GM12865 (cell line): Measurements from ENCODE around the gene TRAP1.

Source experiments
- DNase-seq: peaks from one replicate; pipeline ENCODE4 v3.0.0; 2010; ENCODE audit warnings: low read depth
- H3K4me3 ChIP-seq: 2 replicates; pipeline ENCODE4 v1.5.1; 2011; ENCODE audit warnings: mild to moderate bottlenecking, low read depth, low read length, control low read depth
- TF ChIP-seq, protein P1 (sequence below): IDR thresholded peaks from 2 replicates; pipeline ENCODE4 v1.5.1; 2011; ENCODE audit warnings: low read length, control low read depth, low read depth, inconsistent platforms; ENCODE audit not compliant: insufficient read depth; ENCODE audit errors: missing control alignments

TRAP1 gene

DNA sequence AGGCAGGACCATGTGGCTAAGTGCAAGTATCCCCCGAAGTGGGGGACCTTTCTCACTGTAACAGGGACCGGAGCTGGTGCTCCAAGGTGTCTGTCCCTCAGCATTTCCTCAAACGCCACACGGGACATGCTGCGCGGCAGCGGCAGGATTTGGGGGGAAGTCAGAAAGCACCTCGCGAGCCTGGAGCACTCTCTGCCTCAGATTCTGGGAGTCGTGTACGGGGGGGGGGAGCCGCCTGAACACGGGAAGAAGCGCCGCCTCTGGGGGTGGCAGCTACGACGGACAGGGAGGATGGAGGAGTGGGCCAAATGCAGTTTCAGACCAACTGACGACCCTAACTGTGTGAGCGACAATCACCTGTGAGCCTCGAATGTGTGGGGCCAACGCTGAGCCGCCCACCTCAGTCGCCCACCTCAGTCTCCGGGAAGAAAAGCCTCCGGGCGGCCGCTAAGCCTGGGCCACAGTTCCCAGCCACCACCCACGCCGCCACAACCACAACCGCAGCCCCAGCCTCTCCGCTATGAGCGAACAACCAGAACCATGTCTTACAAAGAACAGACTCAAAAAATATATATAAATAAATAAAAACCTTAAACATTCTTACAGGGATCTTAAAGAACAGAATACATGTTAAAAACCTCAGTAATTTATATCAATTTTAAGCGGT lies 8.8 kb upstream of the TRAP1 start:
- DNase-seq, result no peak
- TF ChIP-seq, protein P1, sequence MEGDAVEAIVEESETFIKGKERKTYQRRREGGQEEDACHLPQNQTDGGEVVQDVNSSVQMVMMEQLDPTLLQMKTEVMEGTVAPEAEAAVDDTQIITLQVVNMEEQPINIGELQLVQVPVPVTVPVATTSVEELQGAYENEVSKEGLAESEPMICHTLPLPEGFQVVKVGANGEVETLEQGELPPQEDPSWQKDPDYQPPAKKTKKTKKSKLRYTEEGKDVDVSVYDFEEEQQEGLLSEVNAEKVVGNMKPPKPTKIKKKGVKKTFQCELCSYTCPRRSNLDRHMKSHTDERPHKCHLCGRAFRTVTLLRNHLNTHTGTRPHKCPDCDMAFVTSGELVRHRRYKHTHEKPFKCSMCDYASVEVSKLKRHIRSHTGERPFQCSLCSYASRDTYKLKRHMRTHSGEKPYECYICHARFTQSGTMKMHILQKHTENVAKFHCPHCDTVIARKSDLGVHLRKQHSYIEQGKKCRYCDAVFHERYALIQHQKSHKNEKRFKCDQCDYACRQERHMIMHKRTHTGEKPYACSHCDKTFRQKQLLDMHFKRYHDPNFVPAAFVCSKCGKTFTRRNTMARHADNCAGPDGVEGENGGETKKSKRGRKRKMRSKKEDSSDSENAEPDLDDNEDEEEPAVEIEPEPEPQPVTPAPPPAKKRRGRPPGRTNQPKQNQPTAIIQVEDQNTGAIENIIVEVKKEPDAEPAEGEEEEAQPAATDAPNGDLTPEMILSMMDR, result no peak
- no peak overlapping the region for H3K4me3 ChIP-seq

DNA sequence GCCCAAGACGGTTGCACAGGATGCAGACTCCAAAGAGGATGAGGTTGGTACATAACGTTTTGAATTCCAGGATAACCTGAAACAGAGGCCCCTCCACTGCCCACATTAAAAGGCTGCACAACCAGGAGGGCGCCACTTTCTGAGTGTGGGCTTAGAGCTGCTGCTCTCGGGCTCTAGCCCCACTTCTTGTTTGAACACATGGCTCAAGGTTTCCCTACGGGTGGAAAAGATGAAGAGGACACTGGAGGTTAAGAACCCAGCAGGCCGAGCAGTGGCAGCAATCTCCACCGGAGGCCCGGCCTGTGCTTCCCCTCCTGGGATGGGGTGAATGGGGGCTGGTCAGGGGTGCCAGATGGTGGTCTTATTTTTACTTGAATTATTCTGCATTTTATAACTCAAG lies 8.0 kb upstream of the TRAP1 start:
- H3K4me3 ChIP-seq, result no peak overlapping the region
- TF ChIP-seq, protein P1, result no peak
- no peak for DNase-seq

DNA sequence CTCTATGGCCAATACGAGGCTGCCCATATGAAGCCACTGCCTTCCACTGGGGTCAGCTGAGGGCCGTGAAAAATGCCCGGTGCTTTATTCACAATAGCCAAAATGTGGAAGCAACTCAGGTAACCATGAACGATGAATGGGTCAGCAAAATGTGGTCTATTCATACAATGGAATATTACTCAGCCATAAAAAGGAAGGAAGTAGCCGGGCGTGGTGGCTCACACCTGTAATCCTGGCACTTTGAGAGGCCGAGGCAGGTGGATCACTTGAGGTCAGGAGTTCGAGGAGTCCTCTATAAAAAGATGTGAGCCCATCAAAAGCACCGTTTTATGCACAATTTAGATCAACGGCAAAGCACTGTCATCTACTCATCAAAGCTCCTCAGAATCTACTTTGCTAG lies 5.2 kb upstream of the TRAP1 start:
- TF ChIP-seq, protein P1, result no peak
- no peak for DNase-seq
- no peak overlapping the region for H3K4me3 ChIP-seq

DNA sequence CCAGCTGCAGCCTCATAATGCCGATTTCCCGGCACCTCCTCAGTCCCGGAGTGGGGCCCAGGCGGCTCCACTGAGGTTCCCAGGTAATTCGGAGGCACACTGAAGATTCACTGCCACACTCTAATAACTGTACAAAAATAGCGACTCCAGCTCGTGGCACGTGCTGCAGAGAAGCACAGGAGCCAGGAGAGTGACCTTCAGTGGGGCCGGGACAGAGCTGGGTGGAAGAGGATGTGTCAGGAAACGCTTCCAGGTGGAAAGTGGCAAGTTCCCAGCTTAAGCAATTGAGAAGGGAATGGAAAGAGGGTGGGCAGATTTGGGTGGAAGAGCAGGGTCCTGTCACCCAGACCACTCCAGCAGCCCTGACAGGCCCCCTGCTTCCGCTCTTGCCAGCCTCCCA lies 3.1 kb upstream of the TRAP1 start:
- TF ChIP-seq, protein P1, result no peak
- DNase-seq, result no peak
- H3K4me3 ChIP-seq, result no peak overlapping the region

DNA sequence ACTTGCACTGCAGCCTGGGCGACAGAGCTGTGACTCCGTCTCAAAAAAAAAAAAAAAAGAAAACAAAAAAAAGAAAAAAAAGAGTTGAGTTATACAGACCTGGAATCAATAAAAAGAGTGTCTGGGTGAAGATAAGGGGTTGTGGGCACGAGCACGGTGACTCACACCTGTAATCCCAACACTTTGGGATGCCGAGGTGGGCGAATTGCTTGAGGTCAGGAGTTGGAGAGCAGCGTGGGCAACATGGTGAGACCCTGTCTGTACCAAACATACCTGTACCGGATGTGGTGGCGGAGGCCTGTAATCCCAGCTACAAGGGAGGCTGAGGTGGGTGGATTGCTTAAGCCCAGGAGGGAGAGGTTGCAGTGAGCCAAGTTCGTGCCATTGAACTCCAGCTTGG lies 1.3 kb upstream of the TRAP1 start:
- no peak for DNase-seq
- TF ChIP-seq, protein P1, result no peak
- no peak overlapping the region for H3K4me3 ChIP-seq

DNA sequence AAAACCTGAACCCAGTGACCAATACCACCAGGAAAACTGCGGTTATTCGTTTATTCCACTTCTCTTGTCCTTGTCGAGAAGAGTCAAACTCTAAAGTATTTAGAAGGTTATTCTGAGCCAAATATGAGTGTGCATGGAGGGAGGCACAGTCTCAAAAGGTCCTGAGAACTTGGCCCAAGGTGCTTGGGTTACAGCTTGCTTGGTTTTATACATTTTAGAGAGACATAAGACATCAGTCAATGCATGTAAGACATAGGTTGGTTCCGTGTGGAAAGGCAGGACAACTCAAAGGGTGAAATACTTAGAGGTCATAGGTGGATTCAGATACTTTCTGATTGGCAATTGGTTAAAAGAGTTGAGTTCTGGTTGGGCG lies 681 bp upstream of the TRAP1 start:
- DNase-seq, result no peak
- H3K4me3 ChIP-seq, result peak overlapping the region; percentile 88
- TF ChIP-seq, protein P1, result no peak

DNA sequence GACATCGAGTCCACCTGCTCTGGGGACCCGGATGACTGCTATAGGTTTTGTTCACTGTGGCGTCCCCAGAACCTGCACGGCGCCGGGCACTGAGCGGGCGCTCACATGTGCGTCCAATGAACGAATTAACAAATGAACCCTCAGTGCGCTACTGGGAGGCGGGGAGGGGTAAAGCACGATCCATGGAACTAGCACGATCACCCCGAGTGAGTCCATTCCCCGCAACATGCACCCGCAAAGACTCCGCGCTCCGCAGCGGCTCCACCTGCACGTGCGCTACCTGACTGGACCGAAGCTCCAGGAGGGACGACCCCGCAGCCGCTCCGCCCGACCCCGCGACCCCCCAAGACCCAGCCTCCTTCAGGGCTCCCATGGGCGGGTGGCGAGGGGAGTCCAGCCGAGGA lies 491 bp downstream of the TRAP1 start:
- H3K4me3 ChIP-seq, result peak overlapping the region; percentile 92
- DNase-seq, result peak; percentile 57
- TF ChIP-seq, protein P1, result no peak
